Upper lobe of left lung (tissue), 4 donors: ENCODE measurements around the gene OGFOD3.

Experiments
- EP300 ChIP-seq, 4 donors: sonication (generic); formaldehyde crosslinking; IDR thresholded peaks; one replicate each; pipeline ENCODE4 v1.5.1; 2017; ENCODE audit warnings: antibody characterized with exemption in 4 of 4, control low read depth in 2 of 4
- POLR2A ChIP-seq, 4 donors: fragments of 450-650 bp; IDR thresholded peaks; one replicate each; pipeline ENCODE4 v1.5.1; 2016 to 2017; ENCODE audit warnings: antibody characterized with exemption in 4 of 4, mild to moderate bottlenecking in 2 of 4
- TF ChIP-seq, protein P1 (sequence below), 6 experiments: fragments of 450-650 bp in 4 of 6; fragments of 200-600 bp in 2 of 6; sonication (generic) in 2 of 6; IDR thresholded peaks; one replicate each; pipeline ENCODE4 v1.5.1; 2016 to 2019; ENCODE audit warnings: antibody characterized with exemption in 6 of 6

DNA sequence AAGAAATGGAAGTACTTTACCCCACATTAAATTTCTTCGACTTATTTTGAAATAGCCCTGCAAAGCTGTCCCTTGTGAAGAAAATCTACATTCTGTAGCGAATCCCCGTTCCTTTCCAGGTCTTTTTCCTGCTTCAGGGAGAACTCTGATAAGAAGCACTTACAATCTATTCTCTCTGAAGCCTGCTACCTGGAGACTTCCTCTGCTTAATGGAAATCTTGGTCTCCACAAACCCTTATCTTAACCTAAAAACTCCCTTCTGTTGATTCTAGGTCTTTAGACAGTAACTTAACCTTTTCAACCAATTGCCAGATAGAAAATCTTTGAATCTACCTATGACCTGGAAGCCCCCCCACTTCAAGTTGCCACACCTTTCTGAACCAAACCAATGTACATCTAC, 33.8 kb upstream of the OGFOD3 start:
- TF ChIP-seq EP300 (IDR thresholded peaks at IDR 0.05), result no peak
- TF ChIP-seq, protein P1, sequence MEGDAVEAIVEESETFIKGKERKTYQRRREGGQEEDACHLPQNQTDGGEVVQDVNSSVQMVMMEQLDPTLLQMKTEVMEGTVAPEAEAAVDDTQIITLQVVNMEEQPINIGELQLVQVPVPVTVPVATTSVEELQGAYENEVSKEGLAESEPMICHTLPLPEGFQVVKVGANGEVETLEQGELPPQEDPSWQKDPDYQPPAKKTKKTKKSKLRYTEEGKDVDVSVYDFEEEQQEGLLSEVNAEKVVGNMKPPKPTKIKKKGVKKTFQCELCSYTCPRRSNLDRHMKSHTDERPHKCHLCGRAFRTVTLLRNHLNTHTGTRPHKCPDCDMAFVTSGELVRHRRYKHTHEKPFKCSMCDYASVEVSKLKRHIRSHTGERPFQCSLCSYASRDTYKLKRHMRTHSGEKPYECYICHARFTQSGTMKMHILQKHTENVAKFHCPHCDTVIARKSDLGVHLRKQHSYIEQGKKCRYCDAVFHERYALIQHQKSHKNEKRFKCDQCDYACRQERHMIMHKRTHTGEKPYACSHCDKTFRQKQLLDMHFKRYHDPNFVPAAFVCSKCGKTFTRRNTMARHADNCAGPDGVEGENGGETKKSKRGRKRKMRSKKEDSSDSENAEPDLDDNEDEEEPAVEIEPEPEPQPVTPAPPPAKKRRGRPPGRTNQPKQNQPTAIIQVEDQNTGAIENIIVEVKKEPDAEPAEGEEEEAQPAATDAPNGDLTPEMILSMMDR (IDR thresholded peaks at IDR 0.05), result no peak
- no peak for TF ChIP-seq POLR2A (IDR thresholded peaks at IDR 0.05)
